Hepatocyte (in vitro differentiated cells): ENCODE results near the gene ANO7. TPM values are rescaled to one million over a fixed set of nuclear protein-coding genes. Genes with fewer than 3 reads are reported as not detected.
"Not testable (repeated sequence)": the region's sequence is repeated elsewhere in the genome, so short reads cannot be mapped to it uniquely, and the experiment has no call there.

Source experiments
- DNase-seq: peaks from one replicate; pipeline ENCODE4 v3.0.0-alpha.2; 2016; ENCODE audit warnings: low spot score
- H2AFZ ChIP-seq: fragments of 200-600 bp; sonication (generic); 2 replicates; pipeline ENCODE4 v1.6.0; 2016; ENCODE audit warnings: antibody characterized with exemption, mild to moderate bottlenecking
- H3K27ac ChIP-seq: fragments of 200-600 bp; sonication (generic); 2 replicates; pipeline ENCODE4 v1.5.1; 2016; ENCODE audit warnings: mild to moderate bottlenecking
- H3K27me3 ChIP-seq: fragments of 200-600 bp; sonication (generic); 2 replicates; pipeline ENCODE4 v1.6.1; 2016
- H3K36me3 ChIP-seq: fragments of 200-600 bp; sonication (generic); replicated peaks from 2 replicates; pipeline ENCODE4 v1.5.1; 2016; ENCODE audit warnings: low read depth; ENCODE audit not compliant: insufficient read depth
- H3K4me1 ChIP-seq: fragments of 200-600 bp; sonication (generic); 2 replicates; pipeline ENCODE4 v1.5.1; 2016; ENCODE audit warnings: mild to moderate bottlenecking, moderate library complexity; ENCODE audit not compliant: insufficient read depth
- H3K4me2 ChIP-seq: fragments of 200-600 bp; sonication (generic); 2 replicates; pipeline ENCODE4 v1.6.0; 2016
- H3K4me3 ChIP-seq: fragments of 200-600 bp; sonication (generic); 2 replicates; pipeline ENCODE4 v1.5.1; 2016; ENCODE audit warnings: mild to moderate bottlenecking
- H3K79me2 ChIP-seq: fragments of 200-600 bp; sonication (generic); 2 replicates; pipeline ENCODE4 v1.6.0; 2017; ENCODE audit warnings: mild to moderate bottlenecking
- H3K9me2 ChIP-seq: fragments of 200-600 bp; sonication (generic); replicated peaks from 2 replicates; pipeline ENCODE4 v1.6.0; 2017; ENCODE audit warnings: mild to moderate bottlenecking; ENCODE audit not compliant: insufficient read depth
- H3K9me3 ChIP-seq: fragments of 200-600 bp; sonication (generic); 2 replicates; pipeline ENCODE4 v1.5.1; 2016; ENCODE audit warnings: low read depth, mild to moderate bottlenecking
- H4K20me1 ChIP-seq: fragments of 200-600 bp; sonication (generic); 2 replicates; pipeline ENCODE4 v1.6.0; 2016; ENCODE audit warnings: mild to moderate bottlenecking; ENCODE audit not compliant: insufficient read depth, poor library complexity, severe bottlenecking
- CTCF ChIP-seq: fragments of 200-600 bp; sonication (generic); IDR thresholded peaks from 2 replicates; pipeline ENCODE4 v1.5.1; 2016; ENCODE audit warnings: antibody characterized with exemption, mild to moderate bottlenecking; ENCODE audit not compliant: poor library complexity
- EZH2 ChIP-seq: fragments of 200-600 bp; sonication (generic); IDR thresholded peaks from 2 replicates; pipeline ENCODE4 v1.6.1; 2016; ENCODE audit warnings: antibody characterized with exemption, mild to moderate bottlenecking, borderline replicate concordance
- EZH2phosphoT487 ChIP-seq: fragments of 200-600 bp; sonication (generic); IDR thresholded peaks from one replicate; pipeline ENCODE4 v1.6.1; 2018; ENCODE audit warnings: antibody characterized with exemption, mild to moderate bottlenecking, low read depth, moderate library complexity; ENCODE audit not compliant: unreplicated experiment, severe bottlenecking
- WGBS: methylation state at CpG from one replicate; pipeline ENCODE4 v1.1.6; 2016; ENCODE audit warnings: low lambda C conversion rate; ENCODE audit errors: missing lambda C conversion rate; 5-methylcytosine and 5-hydroxymethylcytosine counted together
- polyA plus RNA-seq: library from polyadenylated mRNA; unstranded; fragments of >200 nt; fragmentation: Nextera tagmentation; extraction: Ambion mirVana; gene quantifications from 2 replicates; pipeline ENCODE4 v1.2.1, GENCODE V29; 2016
- total RNA-seq: library from RNA; depleted of rRNA; stranded (reverse); fragments of >200 nt; gene quantifications from 2 replicates; pipeline ENCODE4 v1.2.3, GENCODE V29; 2014

Gene ANO7
- total and polyA plus RNA-seq, 2 experiments from 2014 or later: 1.00 to 1.4 TPM

- no peaks in the 10 kb centered on the region for H3K9me3 ChIP-seq
- H2AFZ ChIP-seq: no peak overlapping the region
- no peaks in the 10 kb centered on the region for H3K27me3 ChIP-seq
- TF ChIP-seq EZH2 (no peak), EZH2phosphoT487 (no peak), CTCF (no peak)
- no peaks in the 10 kb centered on the region for H3K79me2 ChIP-seq
- H3K4me2 ChIP-seq: no peak overlapping the region
- H3K4me3 ChIP-seq: no peak overlapping the region
- H3K27ac ChIP-seq: no peak overlapping the region
- H3K4me1 ChIP-seq: no peaks in the 10 kb centered on the region
- no peaks in the 10 kb centered on the region for H4K20me1 ChIP-seq
- no peaks in the 10 kb centered on the region for H3K36me3 ChIP-seq
- no peaks in the 10 kb centered on the region for H3K9me2 ChIP-seq
- no peak for DNase-seq
- 87% methylated on average over 18 of the region's 18 CpGs for WGBS
These were observed 7.1 kb downstream of the ANO7 start for GRCh38 chr2:241195506-241196130.

GRCh38 chr2:241197246-241197645 lies 8.8 kb downstream of the ANO7 start:
- H3K27me3 ChIP-seq, H3K4me2 ChIP-seq: not testable (repeated sequence)
- WGBS: 95% methylated on average over 14 of the region's 14 CpGs

GRCh38 chr2:241197947-241198346 lies 9.5 kb downstream of the ANO7 start:
- Histone ChIP-seq H3K36me3 (no peaks in the 10 kb centered on the region), H3K79me2 (no peaks in the 10 kb centered on the region), H3K27ac (no peak overlapping the region), H3K27me3 (no peaks in the 10 kb centered on the region), H3K4me1 (no peaks in the 10 kb centered on the region), H3K4me3 (no peak overlapping the region), H2AFZ (no peak overlapping the region), H3K9me3 (no peaks in the 10 kb centered on the region), H3K4me2 (no peak overlapping the region), H4K20me1 (no peaks in the 10 kb centered on the region), H3K9me2 (no peaks in the 10 kb centered on the region)
- WGBS: 90% methylated on average over 6 of the region's 6 CpGs
- DNase-seq: no peak
- no peak for TF ChIP-seq EZH2
- TF ChIP-seq CTCF: no peak
- TF ChIP-seq EZH2phosphoT487: no peak

More at GRCh38 chr2:241197246-241197645, 8.8 kb downstream of the ANO7 start:
- not testable (repeated sequence) for H3K9me3 ChIP-seq, H3K4me3 ChIP-seq, H3K27ac ChIP-seq, H3K36me3 ChIP-seq, H3K4me1 ChIP-seq, DNase-seq, H4K20me1 ChIP-seq, H3K79me2 ChIP-seq, H3K9me2 ChIP-seq, H2AFZ ChIP-seq

- no peaks in the 10 kb centered on the region for H3K79me2 ChIP-seq
- no peak overlapping the region for H3K4me3 ChIP-seq
- H3K4me2 ChIP-seq: no peak overlapping the region
- TF ChIP-seq CTCF (no peak), EZH2 (no peak), EZH2phosphoT487 (no peak)
- DNase-seq: no peak
- no peaks in the 10 kb centered on the region for H3K9me2 ChIP-seq
- H2AFZ ChIP-seq: no peak overlapping the region
- H3K36me3 ChIP-seq: no peaks in the 10 kb centered on the region
- no peaks in the 10 kb centered on the region for H3K9me3 ChIP-seq
- H3K4me1 ChIP-seq: no peaks in the 10 kb centered on the region
- H3K27ac ChIP-seq: no peak overlapping the region
- no peaks in the 10 kb centered on the region for H4K20me1 ChIP-seq
- 85% methylated on average over 27 of the region's 27 CpGs for WGBS
- H3K27me3 ChIP-seq: no peaks in the 10 kb centered on the region
These were observed 10.2 kb downstream of the ANO7 start for GRCh38 chr2:241198381-241199279.
